Lung (tissue), 12 donors: ENCODE measurements around the gene NUBP2. TPM values are rescaled to one million over a fixed set of nuclear protein-coding genes. Genes with fewer than 3 reads are reported as not detected.

Experiments used
- ATAC-seq: fragments of 200-7000 bp; cut with Tn5 transposase; one replicate; pipeline ENCODE4 v1.9.1; 2020; ENCODE audit warnings: moderate number of reproducible peaks; ENCODE audit not compliant: insufficient read depth, low FRiP score
- DNase-seq, 3 donors: peaks; one replicate each; pipeline ENCODE4 v3.0.0-alpha.2; 2013 to 2017
- H3K27ac ChIP-seq, 2 donors: one replicate each; pipeline ENCODE4 v1.5.1; 2013; ENCODE audit warnings: mild to moderate bottlenecking in 2 of 2, moderate library complexity in 2 of 2, control low read depth in 1 of 2, inconsistent platforms in 1 of 2, low read depth in 1 of 2, low read length in 1 of 2
- H3K27me3 ChIP-seq, 3 donors: one replicate each; pipeline ENCODE4 v1.5.1; 2013; ENCODE audit warnings: low read length in 2 of 3; ENCODE audit not compliant: control insufficient read depth in 3 of 3, insufficient read depth in 3 of 3
- H3K36me3 ChIP-seq, 4 donors: one replicate each; pipeline ENCODE4 v1.5.1; 2013; ENCODE audit warnings: low read length in 4 of 4, mild to moderate bottlenecking in 1 of 4, moderate library complexity in 1 of 4; ENCODE audit not compliant: control insufficient read depth in 4 of 4, insufficient read depth in 4 of 4
- H3K4me1 ChIP-seq, 5 donors: one replicate each; pipeline ENCODE4 v1.5.1; 2013; ENCODE audit warnings: low read length in 5 of 5, mild to moderate bottlenecking in 2 of 5, moderate library complexity in 1 of 5; ENCODE audit not compliant: control insufficient read depth in 5 of 5, insufficient read depth in 5 of 5
- H3K4me3 ChIP-seq: one replicate; pipeline ENCODE4 v1.5.1; 2013; ENCODE audit warnings: mild to moderate bottlenecking, control low read depth, moderate library complexity
- H3K9ac ChIP-seq, 2 donors: one replicate each; pipeline ENCODE4 v1.5.1; 2013; ENCODE audit warnings: low read length in 2 of 2, control low read depth in 1 of 2; ENCODE audit not compliant: insufficient read depth in 1 of 2
- H3K9me3 ChIP-seq, 4 donors: one replicate each; pipeline ENCODE4 v1.5.1; 2013; ENCODE audit warnings: low read length in 3 of 4, mild to moderate bottlenecking in 1 of 4, moderate library complexity in 1 of 4; ENCODE audit not compliant: control insufficient read depth in 4 of 4, insufficient read depth in 3 of 4
- WGBS, 2 donors: extraction: QIAGEN DNeasy Blood & Tissue Kit; methylation state at CpG; one replicate each; pipeline ENCODE4 v1.1.7; 2013; 5-methylcytosine and 5-hydroxymethylcytosine counted together
- polyA plus RNA-seq, 2 donors: library from polyadenylated mRNA; stranded (reverse); fragments of 200-250 nt; gene quantifications; one replicate each; pipeline ENCODE4 v1.2.1, GENCODE V29; 2013
- total RNA-seq, 2 donors: library from RNA; depleted of rRNA in 1 of 2; stranded (reverse); fragments of >200 nt in 1 of 2; gene quantifications; one replicate each; pipeline ENCODE4 v1.2.1, GENCODE V29; 2014 to 2021
- TF ChIP-seq, protein P1 (sequence below): IDR thresholded peaks from 2 replicates; pipeline ENCODE4 v1.5.1; 2012; ENCODE audit warnings: mild to moderate bottlenecking; ENCODE audit errors: control extremely low read depth, extremely low read depth
- donor health status: control.
- donor health status: control.
- donor health status: Bipolar disorder and iron deficiency.
- donor health status: healthy.
- donor health status: DM: yes; HTN: yes; CAD: no.

Gene NUBP2
- total and polyA plus RNA-seq, 4 donors, result 38.9 to 70.2 (median 65.6) TPM

DNA sequence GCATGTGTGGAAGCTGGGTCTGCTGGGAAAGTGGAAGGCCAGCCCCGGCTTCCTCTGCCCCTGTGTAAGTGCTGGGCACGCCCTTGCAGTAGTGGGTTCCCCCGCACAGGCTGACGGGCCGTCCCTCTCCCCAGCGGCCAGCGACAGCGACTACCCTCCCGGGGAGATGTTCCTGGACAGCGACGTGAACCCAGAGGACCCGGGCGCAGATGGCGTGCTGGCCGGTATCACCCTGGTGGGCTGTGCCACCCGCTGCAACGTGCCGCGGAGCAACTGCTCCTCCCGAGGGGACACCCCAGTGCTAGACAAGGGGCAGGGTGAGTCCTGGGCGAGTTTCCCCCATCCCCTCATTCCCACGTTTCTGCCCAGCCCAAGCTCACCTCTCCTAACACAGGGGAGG, 16.9 kb upstream of the NUBP2 start:
- Histone ChIP-seq H3K9ac (no peak overlapping the region), H3K4me3 (no peak overlapping the region), H3K36me3 (peaks cover 6 to 77% (median 21%) of the 10 kb centered on the region in 4 donors), H3K27ac (no peak overlapping the region), H3K9me3 (no peaks in the 10 kb centered on the region), H3K27me3 (no peaks in the 10 kb centered on the region), H3K4me1 (peaks cover 0 to 7% (median 0%) of the 10 kb centered on the region in 5 donors)
- TF ChIP-seq, protein P1, sequence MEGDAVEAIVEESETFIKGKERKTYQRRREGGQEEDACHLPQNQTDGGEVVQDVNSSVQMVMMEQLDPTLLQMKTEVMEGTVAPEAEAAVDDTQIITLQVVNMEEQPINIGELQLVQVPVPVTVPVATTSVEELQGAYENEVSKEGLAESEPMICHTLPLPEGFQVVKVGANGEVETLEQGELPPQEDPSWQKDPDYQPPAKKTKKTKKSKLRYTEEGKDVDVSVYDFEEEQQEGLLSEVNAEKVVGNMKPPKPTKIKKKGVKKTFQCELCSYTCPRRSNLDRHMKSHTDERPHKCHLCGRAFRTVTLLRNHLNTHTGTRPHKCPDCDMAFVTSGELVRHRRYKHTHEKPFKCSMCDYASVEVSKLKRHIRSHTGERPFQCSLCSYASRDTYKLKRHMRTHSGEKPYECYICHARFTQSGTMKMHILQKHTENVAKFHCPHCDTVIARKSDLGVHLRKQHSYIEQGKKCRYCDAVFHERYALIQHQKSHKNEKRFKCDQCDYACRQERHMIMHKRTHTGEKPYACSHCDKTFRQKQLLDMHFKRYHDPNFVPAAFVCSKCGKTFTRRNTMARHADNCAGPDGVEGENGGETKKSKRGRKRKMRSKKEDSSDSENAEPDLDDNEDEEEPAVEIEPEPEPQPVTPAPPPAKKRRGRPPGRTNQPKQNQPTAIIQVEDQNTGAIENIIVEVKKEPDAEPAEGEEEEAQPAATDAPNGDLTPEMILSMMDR, result no peak
- 90 to 93% methylated on average over 22 of the region's 22 CpGs for WGBS, 2 donors
- DNase-seq (no peak), ATAC-seq (no peak)

DNA sequence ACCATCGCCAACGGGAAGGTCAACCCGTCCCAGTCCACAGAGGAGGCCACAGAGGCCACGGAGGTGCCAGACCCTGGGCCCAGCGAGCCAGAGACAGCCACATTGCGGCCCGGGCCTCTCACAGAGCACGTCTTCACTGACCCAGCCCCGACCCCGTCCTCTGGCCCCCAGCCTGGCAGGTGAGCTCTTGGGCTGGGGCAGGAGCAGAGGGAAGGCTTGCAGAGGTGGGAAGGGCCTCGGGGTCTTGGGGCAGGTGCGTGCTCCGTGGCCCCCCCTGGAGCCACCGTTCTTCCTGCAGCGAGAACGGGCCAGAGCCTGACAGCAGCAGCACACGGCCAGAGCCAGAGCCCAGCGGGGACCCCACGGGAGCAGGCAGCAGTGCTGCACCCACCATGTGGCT, 16.5 kb upstream of the NUBP2 start:
- H3K36me3 ChIP-seq, result peaks cover 6 to 73% (median 19%) of the 10 kb centered on the region in 4 donors
- no peak overlapping the region for H3K4me3 ChIP-seq
- WGBS, 2 donors, result 94 to 95% methylated on average over 19 of the region's 19 CpGs
- H3K27me3 ChIP-seq, result no peaks in the 10 kb centered on the region
- no peaks in the 10 kb centered on the region for H3K9me3 ChIP-seq
- ATAC-seq (no peak), DNase-seq (no peak)
- no peak overlapping the region for H3K27ac ChIP-seq
- TF ChIP-seq, protein P1, result no peak
- H3K4me1 ChIP-seq, result peaks cover 0 to 7% (median 0%) of the 10 kb centered on the region in 5 donors
- no peak overlapping the region for H3K9ac ChIP-seq

DNA sequence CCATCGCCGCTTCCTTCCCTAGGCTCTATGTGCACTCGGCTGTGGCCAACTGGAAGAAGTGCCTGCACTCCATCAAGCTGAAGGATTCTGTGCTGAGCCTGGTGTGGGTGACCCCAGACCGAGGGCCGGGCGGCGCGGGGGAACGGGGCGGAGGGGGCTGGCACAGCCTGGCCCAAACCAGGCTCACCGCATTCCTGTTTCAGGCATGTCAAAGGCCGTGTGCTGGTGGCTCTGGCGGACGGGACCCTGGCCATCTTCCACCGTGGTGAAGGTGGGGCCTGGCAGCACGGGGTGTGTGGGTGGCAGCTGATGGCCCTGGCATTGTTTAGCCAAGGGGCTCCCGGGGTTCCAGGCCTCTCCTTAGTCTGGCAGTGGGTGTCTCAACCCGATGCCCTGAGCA, 16.1 kb upstream of the NUBP2 start:
- Histone ChIP-seq H3K36me3 (peaks cover 6 to 72% (median 19%) of the 10 kb centered on the region in 4 donors), H3K4me3 (no peak overlapping the region), H3K9me3 (no peaks in the 10 kb centered on the region), H3K9ac (no peak overlapping the region), H3K27ac (no peak overlapping the region), H3K27me3 (no peaks in the 10 kb centered on the region), H3K4me1 (peaks cover 0 to 8% (median 0%) of the 10 kb centered on the region in 5 donors)
- WGBS, 2 donors, result 92 to 93% methylated on average over 15 to 18 of the region's 18 CpGs
- DNase-seq (no peak), ATAC-seq (no peak)
- TF ChIP-seq, protein P1, result no peak
